HG03520 (cell line): ENCODE data around the gene RRAGD.
"Not testable (repeated sequence)": the region's sequence is repeated elsewhere in the genome, so short reads cannot be mapped to it uniquely, and the experiment has no call there.

Source experiments
- ATAC-seq: cut with Tn5 transposase; IDR thresholded peaks from one replicate; pipeline ENCODE4 v1.9.1; 2021; ENCODE audit warnings: mild to moderate bottlenecking, moderate library complexity; ENCODE audit not compliant: unreplicated experiment

RRAGD gene

GRCh38 chr6:89411145-89412070 is 665 bp downstream of the RRAGD start:
- peak; percentile 38 for ATAC-seq

- no peak for ATAC-seq
Measured at GRCh38 chr6:89410788-89411144, 1.3 kb downstream of the RRAGD start.

GRCh38 chr6:89410231-89410761 is 1.8 kb downstream of the RRAGD start:
- ATAC-seq: no peak

- no peak for ATAC-seq
Measured at GRCh38 chr6:89409461-89410035, 2.5 kb downstream of the RRAGD start.

GRCh38 chr6:89406141-89406540 is 5.9 kb downstream of the RRAGD start:
- ATAC-seq: no peak

- ATAC-seq: no peak
Measured at GRCh38 chr6:89404512-89404911, 7.6 kb downstream of the RRAGD start.

GRCh38 chr6:89402776-89403175 is 9.3 kb downstream of the RRAGD start:
- no peak for ATAC-seq

GRCh38 chr6:89400912-89401399 is 11.1 kb downstream of the RRAGD start:
- no peak for ATAC-seq

- ATAC-seq: no peak
Measured at GRCh38 chr6:89400050-89400449, 12.0 kb downstream of the RRAGD start.

DNA sequence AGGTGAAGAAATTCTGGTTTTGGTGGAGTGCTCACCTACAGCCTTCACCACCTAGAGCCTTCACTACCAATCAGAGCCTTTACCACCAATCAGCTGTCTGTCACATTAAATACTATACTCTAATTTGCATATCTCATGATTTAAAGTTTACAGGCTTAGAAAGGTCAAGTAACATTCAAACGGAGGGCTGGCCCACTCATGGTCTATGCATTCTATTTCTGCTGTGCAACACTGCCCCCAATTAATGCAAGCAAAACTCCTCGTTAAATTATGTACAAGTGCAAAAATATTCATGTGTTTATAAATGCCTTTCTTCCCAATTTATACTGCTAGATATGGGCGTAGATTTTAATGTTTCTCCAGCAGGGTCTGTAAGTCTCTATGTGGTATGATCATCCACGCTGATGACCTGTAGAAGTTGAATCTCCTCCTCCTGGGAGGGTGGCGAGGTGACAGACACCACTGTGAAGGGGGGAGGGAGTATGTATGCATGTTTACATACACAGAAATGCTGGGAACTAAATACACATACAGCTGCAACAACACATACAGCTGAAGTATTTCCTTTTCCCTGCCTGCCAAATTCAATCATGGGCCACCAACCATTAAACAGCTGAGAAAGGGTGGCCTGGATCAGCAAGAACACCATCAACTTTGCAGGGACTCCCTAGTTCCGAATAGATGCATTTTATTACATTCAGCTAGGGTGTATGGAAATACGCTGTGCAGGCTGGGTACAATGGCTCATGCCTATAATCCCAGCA is 13.1 kb downstream of the RRAGD start:
- no peak for ATAC-seq

DNA sequence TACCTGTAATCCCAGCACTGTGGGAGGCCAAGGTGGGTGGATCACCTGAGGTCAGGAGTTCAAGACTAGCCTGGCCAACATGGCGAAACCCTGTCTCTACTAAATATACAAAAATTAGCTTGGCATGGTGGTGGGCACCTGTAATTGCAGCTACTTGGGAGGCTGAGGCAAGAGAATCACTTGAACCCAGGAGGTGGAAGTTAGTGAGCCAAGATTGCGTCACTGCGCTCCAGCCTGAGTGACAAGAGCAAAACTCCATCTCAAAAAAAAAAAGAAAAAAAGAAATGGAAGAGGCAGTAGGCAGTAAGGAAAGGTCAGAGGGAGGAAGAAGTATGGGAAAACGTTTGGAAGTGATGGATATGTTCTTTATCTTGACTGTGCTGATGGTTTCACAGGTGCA is 14.2 kb downstream of the RRAGD start:
- not testable (repeated sequence) for ATAC-seq

DNA sequence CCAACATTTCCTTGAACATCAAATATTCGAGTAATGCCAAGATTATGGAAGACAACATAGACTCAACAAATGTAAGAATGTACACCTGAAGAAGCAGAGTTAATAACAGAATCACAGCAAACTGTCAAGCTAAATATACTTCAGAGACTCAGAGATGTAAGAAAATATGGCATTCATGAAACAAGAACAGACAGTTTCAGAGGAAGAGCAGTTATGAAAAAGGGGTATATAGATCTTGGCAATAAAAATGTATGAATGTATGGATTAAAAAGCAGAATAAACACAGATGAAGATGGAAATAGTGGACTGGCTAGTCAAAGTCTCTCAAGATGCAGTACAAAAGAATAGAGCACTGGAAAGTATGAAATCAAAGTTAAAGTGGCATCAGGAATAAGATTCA is 18.4 kb downstream of the RRAGD start:
- ATAC-seq: no peak

DNA sequence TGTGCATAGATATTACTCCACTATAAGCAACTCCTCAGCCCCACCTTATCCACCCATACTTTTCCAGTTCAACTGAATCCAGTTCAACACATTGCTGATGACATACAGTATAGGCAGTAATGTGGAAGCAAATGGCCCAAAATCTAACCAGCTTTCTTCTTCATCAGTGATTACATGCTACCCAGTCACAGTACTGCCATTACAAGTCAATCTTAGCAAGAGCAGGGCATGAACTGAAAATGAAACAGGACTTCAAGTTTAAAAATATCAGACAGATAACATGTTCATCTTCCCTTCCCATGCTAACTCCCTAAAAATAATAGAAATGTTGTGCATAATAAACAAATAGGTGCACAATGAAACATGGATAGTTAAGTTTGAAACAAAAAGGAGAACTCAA is 19.2 kb downstream of the RRAGD start:
- ATAC-seq: no peak

DNA sequence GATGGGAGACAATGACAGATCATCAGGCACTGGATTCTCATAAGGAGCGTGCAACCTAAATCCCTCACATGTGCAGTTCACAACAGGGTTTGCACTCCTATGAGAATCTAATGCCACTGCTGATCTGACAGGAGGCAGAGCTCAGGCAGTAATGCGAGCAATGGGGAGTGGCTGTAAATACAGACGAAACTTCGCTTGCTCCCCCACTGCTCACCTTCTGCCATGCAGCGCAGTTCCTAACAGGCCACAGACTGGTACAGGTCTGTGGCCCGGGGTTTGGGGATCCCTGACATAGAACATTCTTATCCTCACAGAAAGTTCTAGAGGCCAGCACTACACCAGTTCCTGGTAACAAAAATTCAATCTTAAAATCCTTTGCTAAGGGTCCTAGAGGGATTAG is 23.2 kb downstream of the RRAGD start:
- ATAC-seq: no peak

- peak; percentile 91 for ATAC-seq
Measured at GRCh38 chr6:89387516-89388201, 24.4 kb downstream of the RRAGD start.

DNA sequence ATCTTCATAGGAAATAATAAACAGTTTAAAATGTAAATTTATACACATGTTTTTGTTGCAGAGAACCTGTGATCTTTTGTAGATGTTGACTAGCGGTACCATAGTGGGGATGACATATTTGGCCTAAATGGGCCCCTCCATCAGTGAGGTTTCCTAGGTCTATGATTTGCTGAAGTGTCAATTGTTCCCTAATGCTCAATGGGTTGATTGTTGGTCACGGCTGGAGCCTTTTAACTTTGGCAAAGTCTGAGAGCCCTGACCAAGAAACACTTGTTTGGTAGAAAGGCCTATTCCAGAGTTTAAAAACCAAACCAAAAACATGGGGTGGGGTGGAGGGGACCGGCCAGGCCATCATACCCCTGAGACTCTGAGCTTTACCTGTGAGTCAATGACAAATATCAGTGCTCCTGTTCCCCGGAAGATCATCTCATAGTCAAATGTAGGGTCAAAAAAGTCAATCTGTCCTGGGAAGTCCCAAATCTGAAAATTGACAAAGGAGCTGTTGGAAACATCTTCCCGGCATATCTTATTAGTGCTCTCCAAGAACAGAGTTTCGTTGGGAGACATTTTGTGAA is 25.1 kb downstream of the RRAGD start:
- ATAC-seq: no peak

DNA sequence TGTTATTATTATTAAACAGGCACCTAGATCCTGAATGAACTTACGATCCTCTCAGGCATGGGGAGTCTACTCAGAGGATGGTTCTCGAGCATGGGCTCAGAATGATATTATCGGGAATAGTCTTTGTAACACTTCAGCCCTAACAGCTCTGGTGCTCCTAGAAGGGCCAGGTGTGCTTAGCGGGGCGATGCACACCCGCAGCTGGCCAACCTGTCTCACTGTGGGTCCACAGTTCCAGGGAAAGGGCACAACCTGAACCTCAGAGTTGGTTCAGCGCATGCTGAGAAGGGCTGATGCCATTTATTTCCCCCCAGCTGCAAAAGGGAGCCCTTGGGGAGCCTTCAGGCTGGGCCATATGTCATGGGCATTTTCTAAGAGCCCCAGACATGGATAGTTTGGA is 26.2 kb downstream of the RRAGD start:
- no peak for ATAC-seq

- no peak for ATAC-seq
Measured at GRCh38 chr6:89385156-89385667, 26.9 kb downstream of the RRAGD start.

GRCh38 chr6:89381031-89381430 is 31.0 kb downstream of the RRAGD start:
- no peak for ATAC-seq

- ATAC-seq: no peak
Measured at GRCh38 chr6:89379281-89379680, 32.8 kb downstream of the RRAGD start.
